Endothelial cell of hepatic sinusoid (primary cell): ENCODE results near the gene KAT6B.

Experiments used
- in situ Hi-C: cut with HindIII; loops from 2 replicates; pipeline ENCODE4 v1.10.0; 2017; ENCODE audit warnings: low sequenced_read_pairs

KAT6B gene

GRCh38 chr10:74977913-74978847 is 151.8 kb downstream of the KAT6B start:
- in situ Hi-C loops, result no loop called here

GRCh38 chr10:74981831-74982633 is 155.6 kb downstream of the KAT6B start:
- in situ Hi-C loops, result no loop called here

- in situ Hi-C loops, result no loop called here
Measured at GRCh38 chr10:74982634-74982982, 156.2 kb downstream of the KAT6B start.

GRCh38 chr10:74983383-74983782 is 157.0 kb downstream of the KAT6B start:
- in situ Hi-C loops, result no loop called here

- in situ Hi-C loops, result no loop called here
Measured at GRCh38 chr10:74987339-74988053, 161.1 kb downstream of the KAT6B start.

- in situ Hi-C loops, result no loop called here
Measured at GRCh38 chr10:74988054-74988775, 161.8 kb downstream of the KAT6B start.

- in situ Hi-C loops, result no loop called here
Measured at GRCh38 chr10:74988832-74989561, 162.6 kb downstream of the KAT6B start.

GRCh38 chr10:74991435-74991834 is 165.0 kb downstream of the KAT6B start:
- in situ Hi-C loops, result no loop called here

GRCh38 chr10:74992068-74992467 is 165.7 kb downstream of the KAT6B start:
- in situ Hi-C loops, result no loop called here

GRCh38 chr10:74993649-74994048 is 167.2 kb downstream of the KAT6B start:
- in situ Hi-C loops, result no loop called here

- in situ Hi-C loops, result no loop called here
Measured at GRCh38 chr10:74994854-74995253, 168.5 kb downstream of the KAT6B start.

- in situ Hi-C loops, result no loop called here
Measured at GRCh38 chr10:74995806-74996205, 169.4 kb downstream of the KAT6B start.

GRCh38 chr10:74997163-74997562 is 170.8 kb downstream of the KAT6B start:
- in situ Hi-C loops, result no loop called here

GRCh38 chr10:75000748-75001321 is 174.4 kb downstream of the KAT6B start:
- in situ Hi-C loops, result no loop called here

GRCh38 chr10:75001715-75002350 is 175.4 kb downstream of the KAT6B start:
- in situ Hi-C loops, result no loop called here

GRCh38 chr10:75002351-75002725 is 175.9 kb downstream of the KAT6B start:
- in situ Hi-C loops, result no loop called here

- in situ Hi-C loops, result no loop called here
Measured at GRCh38 chr10:75002967-75003594, 176.7 kb downstream of the KAT6B start.

- in situ Hi-C loops, result no loop called here
Measured at GRCh38 chr10:75003891-75004290, 177.5 kb downstream of the KAT6B start.

- in situ Hi-C loops, result no loop called here
Measured at GRCh38 chr10:75007646-75008045, 181.2 kb downstream of the KAT6B start.
